HEK293 (cell line): ENCODE measurements around the gene MTMR4.

Source experiments
- ATF2 ChIP-seq: fragments of 450-650 bp; formaldehyde crosslinking; IDR thresholded peaks from 2 replicates; pipeline ENCODE4 v1.5.1; 2016; ENCODE audit warnings: missing biosample characterization, missing genetic modification characterization, low read depth
- ELK4 ChIP-seq: IDR thresholded peaks from 2 replicates; pipeline ENCODE4 v1.6.1; 2011; ENCODE audit warnings: mild to moderate bottlenecking, low read depth, low read length, borderline replicate concordance
- GLI4 ChIP-seq: fragments of 450-650 bp; formaldehyde crosslinking; IDR thresholded peaks from 2 replicates; pipeline ENCODE4 v1.5.1; 2016; ENCODE audit warnings: missing biosample characterization, missing genetic modification characterization
- GLIS1 ChIP-seq: fragments of 450-650 bp; formaldehyde crosslinking; IDR thresholded peaks from 2 replicates; pipeline ENCODE4 v1.5.1; 2016; ENCODE audit warnings: missing biosample characterization, missing genetic modification characterization
- KLF16 ChIP-seq: fragments of 450-650 bp; formaldehyde crosslinking; IDR thresholded peaks from 2 replicates; pipeline ENCODE4 v1.5.1; 2017; ENCODE audit warnings: missing biosample characterization, missing genetic modification characterization
- KLF7 ChIP-seq: fragments of 450-650 bp; formaldehyde crosslinking; IDR thresholded peaks from 2 replicates; pipeline ENCODE4 v1.5.1; 2016; ENCODE audit warnings: missing biosample characterization, missing genetic modification characterization, borderline replicate concordance
- KLF8 ChIP-seq: fragments of 450-650 bp; formaldehyde crosslinking; IDR thresholded peaks from 2 replicates; pipeline ENCODE4 v1.5.1; 2016; ENCODE audit warnings: missing biosample characterization, missing genetic modification characterization
- PATZ1 ChIP-seq: fragments of 450-650 bp; formaldehyde crosslinking; IDR thresholded peaks from 2 replicates; pipeline ENCODE4 v1.5.1; 2016; ENCODE audit warnings: missing biosample characterization, missing genetic modification characterization
- SALL2 ChIP-seq: fragments of 450-650 bp; formaldehyde crosslinking; IDR thresholded peaks from 2 replicates; pipeline ENCODE4 v1.5.0; 2017; ENCODE audit warnings: missing biosample characterization, mild to moderate bottlenecking, missing genetic modification characterization, borderline replicate concordance
- TSHZ1 ChIP-seq: fragments of 450-650 bp; formaldehyde crosslinking; IDR thresholded peaks from 2 replicates; pipeline ENCODE4 v1.5.1; 2016; ENCODE audit warnings: missing biosample characterization, missing genetic modification characterization, borderline replicate concordance
- ZBTB1 ChIP-seq: fragments of 450-650 bp; formaldehyde crosslinking; IDR thresholded peaks from 2 replicates; pipeline ENCODE4 v1.5.1; 2016; ENCODE audit warnings: missing biosample characterization, missing genetic modification characterization
- ZBTB10 ChIP-seq: fragments of 450-650 bp; formaldehyde crosslinking; IDR thresholded peaks from 2 replicates; pipeline ENCODE4 v1.5.1; 2016; ENCODE audit warnings: missing biosample characterization, missing genetic modification characterization
- ZBTB48 ChIP-seq: fragments of 450-650 bp; formaldehyde crosslinking; IDR thresholded peaks from 2 replicates; pipeline ENCODE4 v1.5.1; 2016; ENCODE audit warnings: missing biosample characterization, missing genetic modification characterization
- ZIC2 ChIP-seq: fragments of 450-650 bp; formaldehyde crosslinking; IDR thresholded peaks from 2 replicates; pipeline ENCODE4 v1.5.1; 2016; ENCODE audit warnings: missing biosample characterization, missing genetic modification characterization
- ZNF114 ChIP-seq: fragments of 450-650 bp; formaldehyde crosslinking; IDR thresholded peaks from 2 replicates; pipeline ENCODE4 v1.5.0; 2017; ENCODE audit warnings: missing biosample characterization, missing genetic modification characterization
- ZNF324 ChIP-seq: fragments of 450-650 bp; formaldehyde crosslinking; IDR thresholded peaks from 2 replicates; pipeline ENCODE4 v1.5.1; 2016; ENCODE audit warnings: missing biosample characterization, missing genetic modification characterization
- ZNF366 ChIP-seq: fragments of 450-650 bp; formaldehyde crosslinking; conservative IDR thresholded peaks from 2 replicates; pipeline ENCODE4 v1.5.1; 2016; ENCODE audit warnings: missing biosample characterization, missing genetic modification characterization
- ZNF37A ChIP-seq: fragments of 450-650 bp; IDR thresholded peaks from 2 replicates; pipeline ENCODE4 v1.5.1; 2018; ENCODE audit warnings: missing biosample characterization, missing genetic modification characterization
- ZNF426 ChIP-seq: fragments of 450-650 bp; formaldehyde crosslinking; IDR thresholded peaks from 2 replicates; pipeline ENCODE4 v1.5.1; 2017; ENCODE audit warnings: missing biosample characterization, missing genetic modification characterization, mild to moderate bottlenecking, inconsistent platforms, moderate library complexity
- ZNF514 ChIP-seq: fragments of 450-650 bp; formaldehyde crosslinking; IDR thresholded peaks from 2 replicates; pipeline ENCODE4 v1.5.1; 2016; ENCODE audit warnings: missing biosample characterization, missing genetic modification characterization
- ZNF571 ChIP-seq: fragments of 450-650 bp; formaldehyde crosslinking; IDR thresholded peaks from 2 replicates; pipeline ENCODE4 v1.5.0; 2017; ENCODE audit warnings: missing biosample characterization, missing genetic modification characterization
- ZNF610 ChIP-seq: fragments of 450-650 bp; formaldehyde crosslinking; IDR thresholded peaks from 2 replicates; pipeline ENCODE4 v1.5.1; 2016; ENCODE audit warnings: missing biosample characterization, missing genetic modification characterization, borderline replicate concordance
- ZNF624 ChIP-seq: fragments of 450-650 bp; formaldehyde crosslinking; IDR thresholded peaks from 2 replicates; pipeline ENCODE4 v1.5.1; 2017; ENCODE audit warnings: missing biosample characterization, missing genetic modification characterization
- ZNF626 ChIP-seq: fragments of 450-650 bp; sonication (Bioruptor Pico); formaldehyde crosslinking; IDR thresholded peaks from 2 replicates; pipeline ENCODE4 v1.5.1; 2018; ENCODE audit warnings: missing biosample characterization, missing genetic modification characterization, inconsistent platforms
- ZNF747 ChIP-seq: fragments of 450-650 bp; formaldehyde crosslinking; IDR thresholded peaks from 2 replicates; pipeline ENCODE4 v1.5.1; 2016; ENCODE audit warnings: missing biosample characterization, missing genetic modification characterization
- ZXDB ChIP-seq: fragments of 450-650 bp; formaldehyde crosslinking; IDR thresholded peaks from 2 replicates; pipeline ENCODE4 v1.5.1; 2016; ENCODE audit warnings: missing biosample characterization, missing genetic modification characterization

MTMR4 gene

GRCh38 chr17:58517378-58517927 is 3.0 kb upstream of the MTMR4 start (continued):
- TF ChIP-seq ZNF426 (tag by site-specific recombination) (no peak), ZNF114 (tag by site-specific recombination) (no peak), ZNF514 (tag by site-specific recombination) (no peak), ZNF37A (tag by site-specific recombination) (no peak), ZBTB1 (no peak), ZNF324 (peak; percentile 70; the same call in 1 of the 2 replicates), GLIS1 (tag by site-specific recombination) (peak; percentile 99), ZNF626 (no peak), ZXDB (tag by site-specific recombination) (no peak), GLI4 (tag by site-specific recombination) (no peak), ZNF624 (tag by site-specific recombination) (no peak), ZBTB10 (tag by site-specific recombination) (peak; percentile 29; the same call in 1 of the 2 replicates), KLF16 (peak; percentile 73), ZBTB48 (tag by site-specific recombination) (peak; percentile 81), TSHZ1 (tag by site-specific recombination) (no peak), ZNF366 (tag by site-specific recombination) (peak; percentile 56), ZNF747 (tag by site-specific recombination) (no peak), ZNF610 (tag by site-specific recombination) (no peak), PATZ1 (tag by site-specific recombination) (peak; percentile 96), SALL2 (tag by site-specific recombination) (no peak), ZNF571 (no peak), ELK4 (no peak), ATF2 (tag by site-specific recombination) (no peak), KLF7 (tag by site-specific recombination) (peak; percentile 89), ZIC2 (tag by site-specific recombination) (peak; percentile 83), KLF8 (peak; percentile 97; the same call in 1 of the 2 replicates)
